Glutamatergic neuron (in vitro differentiated cells): ENCODE measurements around the gene KIF21A. TPM values are rescaled to one million over a fixed set of nuclear protein-coding genes. Genes with fewer than 3 reads are reported as not detected.

Experiments used
- DNase-seq: peaks from one replicate; pipeline ENCODE4 v3.0.0; 2022
- H3K27ac Mint-ChIP-seq: one replicate; pipeline ENCODE4 v1.8.0; 2020; ENCODE audit warnings: mild to moderate bottlenecking, mixed read lengths, inconsistent platforms; ENCODE audit not compliant: unreplicated experiment
- H3K27me3 Mint-ChIP-seq: one replicate; pipeline ENCODE4 v1.8.0; 2020; ENCODE audit warnings: mild to moderate bottlenecking, moderate library complexity, mixed read lengths, inconsistent platforms; ENCODE audit not compliant: unreplicated experiment
- H3K36me3 Mint-ChIP-seq: one replicate; pipeline ENCODE4 v1.8.0; 2020; ENCODE audit warnings: mild to moderate bottlenecking, mixed read lengths, inconsistent platforms; ENCODE audit not compliant: unreplicated experiment
- H3K4me1 Mint-ChIP-seq: one replicate; pipeline ENCODE4 v1.8.0; 2020; ENCODE audit warnings: mild to moderate bottlenecking, low read depth, mixed read lengths, inconsistent platforms; ENCODE audit not compliant: unreplicated experiment
- H3K4me3 Mint-ChIP-seq: one replicate; pipeline ENCODE4 v1.8.0; 2020; ENCODE audit warnings: mild to moderate bottlenecking, mixed read lengths, inconsistent platforms; ENCODE audit not compliant: unreplicated experiment
- H3K9me3 Mint-ChIP-seq: one replicate; pipeline ENCODE4 v1.8.0; 2020; ENCODE audit warnings: mild to moderate bottlenecking, moderate library complexity, mixed read lengths, inconsistent platforms; ENCODE audit not compliant: unreplicated experiment
- total RNA-seq: library from RNA; stranded (reverse); fragmentation: NEBNext Ultra II Directional; extraction: Animal tissue kit (Norgen Biotek cat#: 25700); gene quantifications from one replicate; pipeline ENCODE4 v1.2.1, GENCODE V29; 2021; ENCODE audit not compliant: unreplicated experiment
- TF ChIP-seq, protein P1 (sequence below): fragments of 200-600 bp; sonication (generic); IDR thresholded peaks from one replicate; pipeline ENCODE4 v1.5.0; 2021; ENCODE audit not compliant: partially characterized antibody, unreplicated experiment

KIF21A gene
- total RNA-seq, 1 donor from 2014 or later: 93.1 TPM

DNA sequence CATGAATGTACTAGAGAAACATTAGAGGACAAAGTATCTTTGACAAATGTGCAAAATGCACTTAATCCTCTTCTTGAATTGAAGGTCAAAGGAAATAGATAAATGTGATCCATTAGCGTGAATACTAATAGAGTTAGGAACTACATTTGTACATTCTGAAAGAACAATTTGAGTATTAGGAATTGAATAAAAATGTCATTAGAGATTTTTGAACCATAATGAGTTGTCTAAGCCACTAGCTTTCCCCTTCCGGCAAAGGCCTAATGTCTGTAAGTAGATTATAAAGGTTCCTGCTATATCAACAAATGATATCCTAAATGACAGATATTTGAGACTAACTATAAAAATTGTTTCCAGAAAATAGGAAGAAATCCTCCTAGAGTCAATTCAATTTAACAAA is 59.8 kb downstream of the KIF21A start:
- Mint-ChIP-seq H3K27me3 (no peaks in the 10 kb centered on the region), H3K4me3 (no peak overlapping the region), H3K9me3 (no peaks in the 10 kb centered on the region), H3K36me3 (no peaks in the 10 kb centered on the region), H3K27ac (no peak overlapping the region), H3K4me1 (peaks cover 12% of the 10 kb centered on the region)
- TF ChIP-seq, protein P1, sequence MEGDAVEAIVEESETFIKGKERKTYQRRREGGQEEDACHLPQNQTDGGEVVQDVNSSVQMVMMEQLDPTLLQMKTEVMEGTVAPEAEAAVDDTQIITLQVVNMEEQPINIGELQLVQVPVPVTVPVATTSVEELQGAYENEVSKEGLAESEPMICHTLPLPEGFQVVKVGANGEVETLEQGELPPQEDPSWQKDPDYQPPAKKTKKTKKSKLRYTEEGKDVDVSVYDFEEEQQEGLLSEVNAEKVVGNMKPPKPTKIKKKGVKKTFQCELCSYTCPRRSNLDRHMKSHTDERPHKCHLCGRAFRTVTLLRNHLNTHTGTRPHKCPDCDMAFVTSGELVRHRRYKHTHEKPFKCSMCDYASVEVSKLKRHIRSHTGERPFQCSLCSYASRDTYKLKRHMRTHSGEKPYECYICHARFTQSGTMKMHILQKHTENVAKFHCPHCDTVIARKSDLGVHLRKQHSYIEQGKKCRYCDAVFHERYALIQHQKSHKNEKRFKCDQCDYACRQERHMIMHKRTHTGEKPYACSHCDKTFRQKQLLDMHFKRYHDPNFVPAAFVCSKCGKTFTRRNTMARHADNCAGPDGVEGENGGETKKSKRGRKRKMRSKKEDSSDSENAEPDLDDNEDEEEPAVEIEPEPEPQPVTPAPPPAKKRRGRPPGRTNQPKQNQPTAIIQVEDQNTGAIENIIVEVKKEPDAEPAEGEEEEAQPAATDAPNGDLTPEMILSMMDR: no peak
- DNase-seq: no peak

DNA sequence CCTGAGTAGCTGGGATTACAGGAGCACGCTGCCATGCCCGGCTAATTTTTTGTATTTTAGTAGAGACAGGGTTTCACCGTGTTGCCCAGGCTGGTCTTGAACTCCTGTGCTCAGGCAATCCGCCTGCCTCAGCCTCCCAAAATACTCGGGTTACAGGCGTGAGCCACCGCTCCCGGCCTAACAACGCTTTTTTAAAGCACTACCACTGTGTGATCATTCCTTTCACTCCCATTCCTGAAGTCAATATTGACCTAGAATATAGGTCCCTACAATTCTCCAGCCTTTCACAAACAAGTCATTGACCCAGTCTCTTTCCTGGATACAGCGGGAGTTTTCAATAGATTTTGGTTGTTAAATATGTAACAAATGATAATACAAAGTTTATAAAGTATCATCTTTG is 62.8 kb downstream of the KIF21A start:
- TF ChIP-seq, protein P1: no peak
- peaks cover 14% of the 10 kb centered on the region for H3K4me1 Mint-ChIP-seq
- no peaks in the 10 kb centered on the region for H3K9me3 Mint-ChIP-seq
- DNase-seq: no peak
- H3K27ac Mint-ChIP-seq: no peak overlapping the region
- no peak overlapping the region for H3K4me3 Mint-ChIP-seq
- H3K36me3 Mint-ChIP-seq: no peaks in the 10 kb centered on the region
- no peaks in the 10 kb centered on the region for H3K27me3 Mint-ChIP-seq

DNA sequence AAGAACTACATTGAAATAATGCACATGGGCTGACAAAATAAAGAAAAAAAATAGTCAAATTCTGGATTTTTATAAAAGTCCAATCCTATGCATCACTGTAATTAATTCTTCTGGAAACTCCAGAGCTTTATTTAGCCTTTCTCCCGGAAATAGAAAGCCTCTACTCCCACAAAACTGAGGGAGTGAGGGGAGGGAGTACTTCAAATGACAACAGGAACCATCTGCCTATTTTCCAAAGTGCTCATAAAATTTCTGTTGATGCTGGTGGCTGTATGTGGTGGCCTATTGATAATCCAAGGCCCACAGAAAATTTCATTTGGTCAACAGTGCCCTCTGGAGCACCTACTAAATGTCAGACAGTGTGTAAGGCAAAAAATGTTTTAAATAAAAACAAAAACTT is 64.6 kb downstream of the KIF21A start:
- Mint-ChIP-seq H3K27me3 (no peaks in the 10 kb centered on the region), H3K4me3 (no peak overlapping the region), H3K9me3 (no peaks in the 10 kb centered on the region), H3K27ac (no peak overlapping the region), H3K4me1 (peaks cover 14% of the 10 kb centered on the region), H3K36me3 (no peaks in the 10 kb centered on the region)
- no peak for DNase-seq
- TF ChIP-seq, protein P1: no peak

DNA sequence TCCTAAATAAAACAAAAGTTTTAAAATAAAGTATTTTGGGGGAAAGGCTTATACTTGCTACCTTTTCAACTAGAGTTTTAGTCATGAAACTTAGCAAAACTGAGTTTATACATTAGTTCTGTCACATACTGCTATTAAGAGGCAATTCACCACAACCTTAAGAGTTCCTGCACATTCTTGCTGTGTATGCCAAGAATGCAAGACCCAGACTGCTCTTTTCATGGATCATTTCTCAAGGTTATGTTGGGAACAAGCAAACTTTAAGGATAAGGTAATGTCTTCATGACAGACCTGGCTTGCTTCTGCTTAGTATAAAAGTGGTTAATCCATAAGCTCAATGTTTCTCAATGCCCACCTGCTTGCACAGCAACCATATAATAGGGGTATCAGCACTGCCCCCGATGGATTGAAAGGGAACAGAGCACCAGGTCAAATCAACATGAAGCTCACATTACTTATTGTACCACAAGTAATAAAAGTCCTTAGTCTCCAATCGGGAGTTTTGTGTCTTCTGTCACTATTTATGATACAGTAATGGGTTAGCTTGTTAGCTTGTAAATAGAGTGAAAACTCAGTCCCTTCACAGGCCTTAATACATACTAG is 67.6 kb downstream of the KIF21A start:
- H3K4me1 Mint-ChIP-seq: peaks cover 16% of the 10 kb centered on the region
- TF ChIP-seq, protein P1: peak; percentile 34
- H3K36me3 Mint-ChIP-seq: no peaks in the 10 kb centered on the region
- H3K4me3 Mint-ChIP-seq: no peak overlapping the region
- H3K27ac Mint-ChIP-seq: no peak overlapping the region
- H3K9me3 Mint-ChIP-seq: no peaks in the 10 kb centered on the region
- no peaks in the 10 kb centered on the region for H3K27me3 Mint-ChIP-seq
- no peak for DNase-seq

DNA sequence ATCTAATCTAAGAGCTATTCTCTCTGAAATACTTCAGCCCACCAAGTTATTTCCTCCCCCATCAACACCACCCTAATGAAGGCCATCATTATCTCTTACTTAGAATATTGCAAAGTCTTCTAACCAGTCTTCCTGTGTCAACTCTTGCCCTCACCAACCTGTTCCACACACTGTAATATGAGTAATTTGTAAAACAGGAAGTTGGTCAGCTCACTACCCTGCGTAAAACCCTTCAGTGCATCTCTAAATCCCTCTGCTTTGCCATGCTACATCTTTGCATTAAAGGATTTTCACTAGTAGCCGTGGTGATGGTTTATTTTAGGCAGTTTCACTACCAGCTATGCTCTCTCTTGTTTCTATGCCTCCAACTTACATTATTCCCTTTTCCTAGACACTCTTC is 70.0 kb downstream of the KIF21A start:
- TF ChIP-seq, protein P1: no peak
- Mint-ChIP-seq H3K4me1 (peaks cover 9% of the 10 kb centered on the region), H3K9me3 (no peaks in the 10 kb centered on the region), H3K36me3 (no peaks in the 10 kb centered on the region), H3K27ac (no peak overlapping the region), H3K4me3 (no peak overlapping the region), H3K27me3 (no peaks in the 10 kb centered on the region)
- no peak for DNase-seq
